Breast epithelium (tissue), 4 donors: ENCODE data around the gene MAP3K7CL. TPM values are rescaled to one million over a fixed set of nuclear protein-coding genes. Genes with fewer than 3 reads are reported as not detected.

ENCODE experiments used
- DNase-seq, 2 donors: peaks; one replicate each; pipeline ENCODE4 v3.0.0-alpha.2; 2019; ENCODE audit warnings: low spot score in 2 of 2
- H3K27ac ChIP-seq, 2 donors: fragments of 200-600 bp; sonication (generic) in 1 of 2; one replicate each; pipeline ENCODE4 v1.5.1; 2016 to 2019; ENCODE audit warnings: mild to moderate bottlenecking in 1 of 2
- H3K27me3 ChIP-seq, 2 donors: fragments of 200-600 bp; sonication (generic) in 1 of 2; one replicate each; pipeline versions ENCODE4 v1.5.1 to v1.6.0; 2017 to 2019; ENCODE audit warnings: control low read depth in 1 of 2, mild to moderate bottlenecking in 1 of 2
- H3K36me3 ChIP-seq: fragments of 200-600 bp; one replicate; pipeline ENCODE4 v1.5.1; 2019
- H3K4me1 ChIP-seq, 2 donors: fragments of 200-600 bp; sonication (generic); one replicate each; pipeline ENCODE4 v1.5.1; 2016 to 2019; ENCODE audit warnings: control low read depth in 1 of 2
- H3K4me3 ChIP-seq, 3 donors: fragments of 200-600 bp; sonication (generic); 1 replicate in 2 of 3; 2 replicates in 1 of 3; pipeline ENCODE4 v1.5.1; 2016 to 2019; ENCODE audit warnings: mild to moderate bottlenecking in 3 of 3, moderate library complexity in 2 of 3
- H3K9me3 ChIP-seq, 2 donors: fragments of 200-600 bp; sonication (generic) in 1 of 2; one replicate each; pipeline ENCODE4 v1.5.1; 2016 to 2019; ENCODE audit warnings: control low read depth in 1 of 2
- POLR2A ChIP-seq: fragments of 450-650 bp; IDR thresholded peaks from one replicate; pipeline ENCODE4 v1.6.1; 2016; ENCODE audit warnings: antibody characterized with exemption, mild to moderate bottlenecking, moderate library complexity
- POLR2AphosphoS5 ChIP-seq, 3 donors: sonication (generic); formaldehyde crosslinking; IDR thresholded peaks; one replicate each; pipeline ENCODE4 v1.6.1; 2017; ENCODE audit warnings: antibody characterized with exemption in 3 of 3
- intact Hi-C: fragments of 100-400 bp; cut with DNase I; formaldehyde crosslinking; loops from one replicate; pipeline ENCODE4 v1.15.1; 2023; ENCODE audit warnings: low total_unique reads
- total RNA-seq, 3 donors: library from RNA; depleted of rRNA; stranded (reverse); fragments of >200 nt; gene quantifications; one replicate each; pipeline ENCODE4 v1.1.0, GENCODE V29; 2016
- TF ChIP-seq, protein P1 (sequence below), 3 donors: fragments of 450-650 bp; IDR thresholded peaks; one replicate each; pipeline ENCODE4 v1.5.1; 2016 to 2017; ENCODE audit warnings: antibody characterized with exemption in 3 of 3, mild to moderate bottlenecking in 3 of 3, moderate library complexity in 3 of 3

Gene MAP3K7CL
- total RNA-seq, 3 donors from 2014 or later = 1.8 to 8.5 (median 7.5) TPM

DNA sequence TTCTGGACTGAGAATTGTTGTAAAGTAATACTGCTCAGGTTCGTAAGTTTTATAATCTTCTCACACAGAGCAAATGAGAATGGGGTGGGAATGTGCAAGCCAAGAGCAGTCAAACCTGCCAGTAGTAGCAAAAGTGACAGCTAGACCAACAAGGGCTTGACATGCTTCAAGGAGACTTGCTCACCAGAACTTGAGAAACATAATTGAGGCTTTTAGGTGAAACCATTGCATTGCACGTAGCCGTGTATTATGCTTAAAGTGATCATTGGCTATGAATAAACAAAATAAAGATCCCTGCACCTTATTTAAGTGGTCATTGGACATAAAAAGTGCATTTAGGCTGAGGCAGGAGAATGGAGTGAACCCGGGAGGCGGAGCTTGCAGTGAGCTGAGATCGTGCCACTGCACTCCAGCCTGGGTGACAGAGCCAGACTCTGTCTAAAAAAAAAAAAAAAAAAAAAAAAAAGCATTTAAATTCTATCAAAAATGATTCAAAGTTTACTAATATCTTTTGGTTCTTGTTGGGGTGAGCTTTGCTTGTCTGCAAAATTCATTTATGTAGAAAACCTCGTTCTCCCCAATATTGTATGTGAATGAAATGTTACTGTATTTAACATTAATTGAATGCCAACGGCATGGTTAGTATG is 45.2 kb upstream of the MAP3K7CL start:
- Histone ChIP-seq H3K27ac (no peak overlapping the region), H3K36me3 (no peaks in the 10 kb centered on the region), H3K4me3 (no peak overlapping the region), H3K9me3 (no peaks in the 10 kb centered on the region), H3K27me3 (no peaks in the 10 kb centered on the region), H3K4me1 (no peaks in the 10 kb centered on the region)
- intact Hi-C loops = loop anchor here (5.0 kb wide), 1 partner anchor 282 kb away; no protein-coding TSS in a partner anchor
- TF ChIP-seq POLR2A (no peak), POLR2AphosphoS5 (IDR thresholded peaks at IDR 0.05) (no peak)
- TF ChIP-seq, protein P1, sequence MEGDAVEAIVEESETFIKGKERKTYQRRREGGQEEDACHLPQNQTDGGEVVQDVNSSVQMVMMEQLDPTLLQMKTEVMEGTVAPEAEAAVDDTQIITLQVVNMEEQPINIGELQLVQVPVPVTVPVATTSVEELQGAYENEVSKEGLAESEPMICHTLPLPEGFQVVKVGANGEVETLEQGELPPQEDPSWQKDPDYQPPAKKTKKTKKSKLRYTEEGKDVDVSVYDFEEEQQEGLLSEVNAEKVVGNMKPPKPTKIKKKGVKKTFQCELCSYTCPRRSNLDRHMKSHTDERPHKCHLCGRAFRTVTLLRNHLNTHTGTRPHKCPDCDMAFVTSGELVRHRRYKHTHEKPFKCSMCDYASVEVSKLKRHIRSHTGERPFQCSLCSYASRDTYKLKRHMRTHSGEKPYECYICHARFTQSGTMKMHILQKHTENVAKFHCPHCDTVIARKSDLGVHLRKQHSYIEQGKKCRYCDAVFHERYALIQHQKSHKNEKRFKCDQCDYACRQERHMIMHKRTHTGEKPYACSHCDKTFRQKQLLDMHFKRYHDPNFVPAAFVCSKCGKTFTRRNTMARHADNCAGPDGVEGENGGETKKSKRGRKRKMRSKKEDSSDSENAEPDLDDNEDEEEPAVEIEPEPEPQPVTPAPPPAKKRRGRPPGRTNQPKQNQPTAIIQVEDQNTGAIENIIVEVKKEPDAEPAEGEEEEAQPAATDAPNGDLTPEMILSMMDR (IDR thresholded peaks at IDR 0.05) = no peak
- DNase-seq = no peak

DNA sequence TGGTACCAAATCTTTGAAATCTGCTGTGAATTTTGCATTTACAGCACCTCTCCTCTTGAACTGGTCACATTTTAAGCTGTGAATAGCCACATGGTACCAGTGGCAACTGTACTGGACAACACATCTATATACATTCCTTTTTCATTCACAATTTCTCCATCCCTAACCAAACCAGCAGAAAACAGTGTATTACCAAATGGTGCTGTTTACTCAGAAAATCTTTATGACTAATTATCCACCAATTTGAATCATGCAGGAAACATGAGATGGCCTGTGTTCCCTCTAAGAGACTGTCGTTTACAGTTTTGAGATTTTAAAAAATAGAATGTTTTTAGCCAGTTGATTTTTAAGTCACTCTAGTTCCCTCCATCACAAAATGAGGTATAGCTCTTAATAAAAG is 39.4 kb upstream of the MAP3K7CL start:
- no peaks in the 10 kb centered on the region for H3K9me3 ChIP-seq

DNA sequence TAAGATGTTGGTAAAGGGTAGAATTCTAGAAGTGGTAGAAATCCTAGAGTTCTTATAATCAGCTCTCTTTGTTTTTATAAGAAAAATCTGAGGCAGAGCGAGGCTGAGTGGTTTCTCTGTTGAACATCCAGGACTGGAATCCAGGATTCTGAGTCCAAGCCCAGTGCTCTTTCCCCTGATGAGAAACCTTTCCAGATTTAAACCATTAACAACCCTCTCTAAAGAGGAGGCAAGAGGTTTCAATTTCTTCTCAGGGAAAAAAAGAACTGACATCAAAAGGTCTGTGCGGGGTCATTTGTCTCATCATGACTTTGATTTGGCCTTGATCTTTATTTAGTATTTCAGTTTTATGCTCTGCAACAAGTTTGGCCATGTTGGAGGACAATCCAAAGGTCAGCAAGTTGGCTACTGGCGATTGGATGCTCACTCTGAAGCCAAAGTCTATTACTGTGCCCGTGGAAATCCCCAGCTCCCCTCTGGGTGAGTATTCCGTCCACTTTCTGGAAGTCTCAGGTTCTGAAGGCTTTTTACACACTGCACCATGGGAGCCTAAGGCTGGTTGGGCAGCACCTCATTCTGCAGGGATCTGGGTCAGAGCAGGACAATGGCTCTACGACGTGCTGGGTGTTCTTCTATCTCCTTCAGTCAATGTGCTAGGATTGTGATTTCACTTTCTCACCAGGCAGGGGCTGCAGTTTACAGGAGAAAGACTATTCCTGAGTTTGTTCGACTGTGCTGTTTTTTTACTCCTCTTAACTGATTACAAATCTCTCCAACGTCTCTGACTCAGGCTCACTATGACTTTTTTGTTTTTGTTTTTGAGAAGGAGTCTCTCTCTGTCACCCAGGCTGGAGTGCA is 38.1 kb upstream of the MAP3K7CL start:
- TF ChIP-seq POLR2A (no peak), POLR2AphosphoS5 (IDR thresholded peaks at IDR 0.05) (no peak)
- TF ChIP-seq, protein P1 (IDR thresholded peaks at IDR 0.05) = no peak
- intact Hi-C loops = no loop called here
- peak overlapping the region in 1 of 2 donors; percentile 40 for H3K27ac ChIP-seq

More for the DNA sequence above, 39.4 kb upstream of the MAP3K7CL start:
- Histone ChIP-seq H3K27me3 (no peaks in the 10 kb centered on the region), H3K4me3 (no peak overlapping the region), H3K4me1 (no peaks in the 10 kb centered on the region), H3K36me3 (no peaks in the 10 kb centered on the region), H3K27ac (no peak overlapping the region)
- intact Hi-C loops = no loop called here
- TF ChIP-seq, protein P1 (IDR thresholded peaks at IDR 0.05) = no peak
- TF ChIP-seq POLR2AphosphoS5 (IDR thresholded peaks at IDR 0.05) (no peak), POLR2A (no peak)
- no peak for DNase-seq

DNA sequence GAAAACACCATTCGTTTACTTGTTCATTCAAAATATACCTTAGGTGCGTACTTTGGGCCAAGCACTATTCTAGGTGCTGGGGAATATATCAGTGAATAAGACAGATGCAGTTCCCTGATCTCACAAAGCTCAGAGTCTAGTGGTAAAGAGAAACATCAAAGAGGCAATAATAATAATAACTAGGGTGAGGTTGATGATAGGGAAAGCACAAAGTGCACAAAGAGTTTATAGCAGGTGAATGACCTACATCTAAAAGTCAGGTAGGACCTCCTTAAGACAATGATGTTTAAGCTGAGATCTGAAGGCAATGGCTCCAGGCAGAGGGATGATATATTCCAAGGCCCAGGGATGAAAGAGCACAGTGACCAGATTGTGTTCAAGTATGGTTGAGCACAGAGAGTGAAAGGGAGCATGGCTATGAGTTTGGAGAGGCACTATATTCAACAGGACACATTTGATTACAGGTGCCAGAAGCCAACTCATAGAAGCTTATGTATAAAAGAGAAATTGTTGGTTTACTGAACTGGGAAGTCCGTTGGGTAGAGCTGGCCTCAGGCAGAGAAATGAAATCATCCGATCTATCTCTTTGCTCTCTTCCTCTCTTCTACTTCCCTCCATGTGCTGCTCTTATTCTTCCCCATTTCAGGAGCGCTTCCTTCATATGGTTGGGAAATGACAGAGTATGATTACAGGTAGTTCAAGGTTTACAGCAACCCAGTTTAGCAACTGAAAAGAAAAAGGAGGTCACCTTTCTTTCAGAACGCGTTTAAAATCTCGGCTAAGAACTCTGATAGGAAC is 34.0 kb upstream of the MAP3K7CL start:
- Histone ChIP-seq H3K9me3 (no peaks in the 10 kb centered on the region), H3K4me1 (no peaks in the 10 kb centered on the region), H3K4me3 (no peak overlapping the region), H3K27me3 (no peaks in the 10 kb centered on the region), H3K27ac (no peak overlapping the region), H3K36me3 (no peaks in the 10 kb centered on the region)
- DNase-seq = no peak
- intact Hi-C loops = no loop called here
- TF ChIP-seq, protein P1 (IDR thresholded peaks at IDR 0.05) = no peak
- TF ChIP-seq POLR2AphosphoS5 (IDR thresholded peaks at IDR 0.05) (no peak), POLR2A (no peak)

More for the DNA sequence above, 38.1 kb upstream of the MAP3K7CL start:
- no peaks in the 10 kb centered on the region for H3K27me3 ChIP-seq
- no peaks in the 10 kb centered on the region for H3K9me3 ChIP-seq
- no peak overlapping the region for H3K4me3 ChIP-seq
- H3K4me1 ChIP-seq = no peaks in the 10 kb centered on the region
- no peaks in the 10 kb centered on the region for H3K36me3 ChIP-seq
- DNase-seq = no peak
